ENCODE data around the gene PGD. TPM values are rescaled to one million over a fixed set of nuclear protein-coding genes. Genes with fewer than 3 reads are reported as not detected.

The PGD gene
- total and polyA plus RNA-seq, 2 donors (not counting 1 experiment from before 2014, with no cell fraction given): 13.7 to 56.7 TPM

- WGBS (ENCODE audit: insufficient coverage): 95% methylated on average over 8 of the region's 9 CpGs
- Mint-ChIP-seq H3K27me3 (no peaks in the 10 kb centered on the region), H3K4me3 (no peak overlapping the region), H3K9me3 (ENCODE audit: insufficient read depth) (no peaks in the 10 kb centered on the region), H3K27ac (no peak overlapping the region), H3K4me1 (peaks cover 3% of the 10 kb centered on the region)
- ATAC-seq (ENCODE audit: low read depth) (no peak), DNase-seq (no peak)
- intact Hi-C loops (cut with micrococcal nuclease): no loop called here
- ChIA-PET POLR2A (no interaction called here), CTCF (interaction anchor here (1.6 kb wide), 1 partner anchor 29 kb away, joined by 4 read pairs; no protein-coding TSS in a partner anchor)
- peaks cover 0 to 8% (median 0%) of the 10 kb centered on the region in 3 donors for H3K9me3 ChIP-seq (ENCODE audit: control extremely low read depth in 1 of 3, control insufficient read depth in 2 of 3, insufficient read depth in 1 of 3, low read length in 2 of 3)
- H3K27ac ChIP-seq (ENCODE audit: low read length in 2 of 2): no peak overlapping the region
- H3K4me2 ChIP-seq (replicated peaks; ENCODE audit: low read depth, low read length, poor library complexity, severe bottlenecking): no peak overlapping the region
- no peaks in the 10 kb centered on the region for H3K27me3 ChIP-seq (replicated peaks in 1 of 4; ENCODE audit: control extremely low read depth in 1 of 4, control insufficient read depth in 3 of 4, insufficient read depth in 4 of 4, low read length in 3 of 4)
- H3K36me3 ChIP-seq (replicated peaks in 1 of 2; ENCODE audit: control extremely low read depth in 1 of 2, control insufficient read depth in 1 of 2, extremely low read depth in 1 of 2, insufficient read depth in 2 of 2, low read length in 1 of 2): peaks cover 3 to 18% of the 10 kb centered on the region in 2 experiments
- no peak overlapping the region for H3K9ac ChIP-seq (ENCODE audit: low read length)
- H3K4me3 ChIP-seq (ENCODE audit: control extremely low read depth in 1 of 5, extremely low read depth in 1 of 5, insufficient read depth in 1 of 5, low read depth in 2 of 5, low read length in 4 of 5): no peak overlapping the region
- TF ChIP-seq EZH2 (IDR thresholded peaks at IDR 0.05; ENCODE audit: borderline replicate concordance, insufficient read depth, low read depth, low read length, poor library complexity, severe bottlenecking) (no peak), CTCF (IDR thresholded peaks at IDR 0.05) (no peak)
- no peaks in the 10 kb centered on the region for H3K79me2 ChIP-seq (ENCODE audit: control insufficient read depth, insufficient read depth, low read length)
- H4K20me1 ChIP-seq (ENCODE audit: control insufficient read depth, insufficient read depth, low read length, poor library complexity, severe bottlenecking): no peaks in the 10 kb centered on the region
- H3K4me1 ChIP-seq (ENCODE audit: control insufficient read depth in 2 of 2, insufficient read depth in 2 of 2, low read length in 2 of 2): peaks cover 0 to 3% of the 10 kb centered on the region in 2 donors
- H2AFZ ChIP-seq (ENCODE audit: insufficient read depth, low read depth, low read length, poor library complexity, severe bottlenecking): no peak overlapping the region
These were observed 59.0 kb downstream of the PGD start for GRCh38 chr1:10457875-10458274.

DNA sequence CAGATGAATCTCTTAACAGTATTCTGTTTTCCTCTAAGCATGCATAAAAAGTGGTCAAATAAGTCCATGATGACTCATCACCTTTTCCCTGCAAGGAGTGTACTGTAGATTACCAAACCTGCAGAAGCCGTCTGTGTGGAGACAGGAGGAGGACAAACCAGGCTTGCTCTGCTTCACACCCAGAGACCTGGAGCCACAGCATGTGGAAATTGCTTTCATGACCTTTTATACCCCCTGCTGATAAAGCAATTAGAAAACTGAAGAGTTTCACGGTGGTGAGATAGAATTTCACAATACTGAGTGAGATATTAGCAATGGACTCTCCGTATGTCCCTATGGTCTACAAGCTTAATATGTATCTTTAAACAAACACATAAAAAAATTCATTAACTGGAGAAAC, 60.3 kb downstream of the PGD start:
- H3K27me3 ChIP-seq (replicated peaks in 1 of 4; ENCODE audit: control extremely low read depth in 1 of 4, control insufficient read depth in 3 of 4, insufficient read depth in 4 of 4, low read length in 3 of 4): no peaks in the 10 kb centered on the region
- ChIA-PET POLR2A (no interaction called here), CTCF (no interaction called here)
- H3K9me3 ChIP-seq (ENCODE audit: control extremely low read depth in 1 of 3, control insufficient read depth in 2 of 3, insufficient read depth in 1 of 3, low read length in 2 of 3): peaks cover 0 to 7% (median 0%) of the 10 kb centered on the region in 3 donors
- no peak for ATAC-seq (ENCODE audit: low read depth)
- peaks cover 0 to 3% of the 10 kb centered on the region in 2 donors for H3K4me1 ChIP-seq (ENCODE audit: control insufficient read depth in 2 of 2, insufficient read depth in 2 of 2, low read length in 2 of 2)
- Mint-ChIP-seq H3K4me1 (peaks cover 3% of the 10 kb centered on the region), H3K4me3 (no peak overlapping the region), H3K9me3 (ENCODE audit: insufficient read depth) (no peaks in the 10 kb centered on the region), H3K27ac (no peak overlapping the region), H3K27me3 (no peaks in the 10 kb centered on the region)
- no peak overlapping the region for H3K4me2 ChIP-seq (replicated peaks; ENCODE audit: low read depth, low read length, poor library complexity, severe bottlenecking)
- peaks cover 3 to 24% of the 10 kb centered on the region in 2 experiments for H3K36me3 ChIP-seq (replicated peaks in 1 of 2; ENCODE audit: control extremely low read depth in 1 of 2, control insufficient read depth in 1 of 2, extremely low read depth in 1 of 2, insufficient read depth in 2 of 2, low read length in 1 of 2)
- no peak overlapping the region for H2AFZ ChIP-seq (ENCODE audit: insufficient read depth, low read depth, low read length, poor library complexity, severe bottlenecking)
- no peak overlapping the region for H3K9ac ChIP-seq (ENCODE audit: low read length)
- no peaks in the 10 kb centered on the region for H3K79me2 ChIP-seq (ENCODE audit: control insufficient read depth, insufficient read depth, low read length)
- intact Hi-C loops (cut with micrococcal nuclease): no loop called here
- WGBS (ENCODE audit: insufficient coverage): 88% methylated on average over 1 of the region's 3 CpGs
- TF ChIP-seq CTCF (IDR thresholded peaks at IDR 0.05): no peak
- TF ChIP-seq EZH2 (IDR thresholded peaks at IDR 0.05; ENCODE audit: borderline replicate concordance, insufficient read depth, low read depth, low read length, poor library complexity, severe bottlenecking): no peak
- no peaks in the 10 kb centered on the region for H4K20me1 ChIP-seq (ENCODE audit: control insufficient read depth, insufficient read depth, low read length, poor library complexity, severe bottlenecking)
- H3K4me3 ChIP-seq (ENCODE audit: control extremely low read depth in 1 of 5, extremely low read depth in 1 of 5, insufficient read depth in 1 of 5, low read depth in 2 of 5, low read length in 4 of 5): no peak overlapping the region
- no peak overlapping the region for H3K27ac ChIP-seq (ENCODE audit: low read length in 2 of 2)
- DNase-seq: no peak

All from B cell (primary cell).